Measurements from ENCODE around the gene CRYBA2.

Gene CRYBA2

GRCh38 chr2:219019436-219019835 is 26.2 kb upstream of the CRYBA2 start:
- no peak overlapping the region for H3K4me3 ChIP-seq
- DNase-seq (ENCODE audit: low read depth, low spot score) = no peak
- no peak for TF ChIP-seq EZH2 (IDR thresholded peaks at IDR 0.05)
- no peak for TF ChIP-seq POLR2AphosphoS5 (IDR thresholded peaks at IDR 0.05; ENCODE audit: borderline replicate concordance, low read depth, low read length)
- no peak for TF ChIP-seq FOXP2 (optimal IDR thresholded peaks at IDR 0.05; ENCODE audit: control extremely low read depth, extremely low read length, insufficient read depth)
- no peak overlapping the region for H3K27ac ChIP-seq
- no peaks in the 10 kb centered on the region for H3K9me3 ChIP-seq (ENCODE audit: low read depth, low read length)
- no peak overlapping the region for H3K9ac ChIP-seq (ENCODE audit: insufficient read length)
- H3K36me3 ChIP-seq (ENCODE audit: insufficient read depth, low read length) = no peaks in the 10 kb centered on the region

GRCh38 chr2:219018726-219019125 is 25.5 kb upstream of the CRYBA2 start:
- no peak overlapping the region for H3K9ac ChIP-seq (ENCODE audit: insufficient read length)
- no peaks in the 10 kb centered on the region for H3K9me3 ChIP-seq (ENCODE audit: low read depth, low read length)
- H3K36me3 ChIP-seq (ENCODE audit: insufficient read depth, low read length) = no peaks in the 10 kb centered on the region
- H3K27ac ChIP-seq = no peak overlapping the region
- no peak overlapping the region for H3K4me3 ChIP-seq
- no peak for TF ChIP-seq FOXP2 (optimal IDR thresholded peaks at IDR 0.05; ENCODE audit: control extremely low read depth, extremely low read length, insufficient read depth)
- TF ChIP-seq EZH2 (IDR thresholded peaks at IDR 0.05) = no peak
- TF ChIP-seq POLR2AphosphoS5 (IDR thresholded peaks at IDR 0.05; ENCODE audit: borderline replicate concordance, low read depth, low read length) = no peak
- DNase-seq (ENCODE audit: low read depth, low spot score) = no peak

GRCh38 chr2:219018286-219018685 is 25.1 kb upstream of the CRYBA2 start:
- Histone ChIP-seq H3K9me3 (ENCODE audit: low read depth, low read length) (no peaks in the 10 kb centered on the region), H3K36me3 (ENCODE audit: insufficient read depth, low read length) (no peaks in the 10 kb centered on the region), H3K9ac (ENCODE audit: insufficient read length) (no peak overlapping the region), H3K27ac (no peak overlapping the region), H3K4me3 (no peak overlapping the region)
- no peak for TF ChIP-seq EZH2 (IDR thresholded peaks at IDR 0.05)
- TF ChIP-seq POLR2AphosphoS5 (IDR thresholded peaks at IDR 0.05; ENCODE audit: borderline replicate concordance, low read depth, low read length) = no peak
- no peak for TF ChIP-seq FOXP2 (optimal IDR thresholded peaks at IDR 0.05; ENCODE audit: control extremely low read depth, extremely low read length, insufficient read depth)
- no peak for DNase-seq (ENCODE audit: low read depth, low spot score)

- Histone ChIP-seq H3K9ac (ENCODE audit: insufficient read length) (no peak overlapping the region), H3K9me3 (ENCODE audit: low read depth, low read length) (no peaks in the 10 kb centered on the region), H3K4me3 (no peak overlapping the region), H3K36me3 (ENCODE audit: insufficient read depth, low read length) (no peaks in the 10 kb centered on the region), H3K27ac (no peak overlapping the region)
- no peak for DNase-seq (ENCODE audit: low read depth, low spot score)
- TF ChIP-seq EZH2 (IDR thresholded peaks at IDR 0.05) = no peak
- no peak for TF ChIP-seq POLR2AphosphoS5 (IDR thresholded peaks at IDR 0.05; ENCODE audit: borderline replicate concordance, low read depth, low read length)
- TF ChIP-seq FOXP2 (optimal IDR thresholded peaks at IDR 0.05; ENCODE audit: control extremely low read depth, extremely low read length, insufficient read depth) = no peak
These were observed 24.1 kb upstream of the CRYBA2 start for GRCh38 chr2:219017201-219017931.

- DNase-seq (ENCODE audit: low read depth, low spot score) = no peak
- Histone ChIP-seq H3K9me3 (ENCODE audit: low read depth, low read length) (no peaks in the 10 kb centered on the region), H3K4me3 (no peak overlapping the region), H3K9ac (ENCODE audit: insufficient read length) (no peak overlapping the region), H3K27ac (no peak overlapping the region), H3K36me3 (ENCODE audit: insufficient read depth, low read length) (no peaks in the 10 kb centered on the region)
- TF ChIP-seq POLR2AphosphoS5 (IDR thresholded peaks at IDR 0.05; ENCODE audit: borderline replicate concordance, low read depth, low read length) (no peak), EZH2 (IDR thresholded peaks at IDR 0.05) (no peak), FOXP2 (optimal IDR thresholded peaks at IDR 0.05; ENCODE audit: control extremely low read depth, extremely low read length, insufficient read depth) (no peak)
These were observed 23.5 kb upstream of the CRYBA2 start for GRCh38 chr2:219016721-219017120.

- H3K4me3 ChIP-seq = no peak overlapping the region
- DNase-seq (ENCODE audit: low read depth, low spot score) = no peak
- H3K36me3 ChIP-seq (ENCODE audit: insufficient read depth, low read length) = no peaks in the 10 kb centered on the region
- no peaks in the 10 kb centered on the region for H3K9me3 ChIP-seq (ENCODE audit: low read depth, low read length)
- no peak overlapping the region for H3K9ac ChIP-seq (ENCODE audit: insufficient read length)
- H3K27ac ChIP-seq = no peak overlapping the region
- TF ChIP-seq FOXP2 (optimal IDR thresholded peaks at IDR 0.05; ENCODE audit: control extremely low read depth, extremely low read length, insufficient read depth) (no peak), POLR2AphosphoS5 (IDR thresholded peaks at IDR 0.05; ENCODE audit: borderline replicate concordance, low read depth, low read length) (no peak), EZH2 (IDR thresholded peaks at IDR 0.05) (no peak)
These were observed 17.7 kb upstream of the CRYBA2 start for GRCh38 chr2:219010873-219011272.

- Histone ChIP-seq H3K9me3 (ENCODE audit: low read depth, low read length) (no peaks in the 10 kb centered on the region), H3K27ac (no peak overlapping the region)
- no peak for DNase-seq (ENCODE audit: low read depth, low spot score)
These were observed 17.0 kb upstream of the CRYBA2 start for GRCh38 chr2:219010162-219010756.

GRCh38 chr2:219009294-219009693 is 16.1 kb upstream of the CRYBA2 start:
- TF ChIP-seq POLR2AphosphoS5 (IDR thresholded peaks at IDR 0.05; ENCODE audit: borderline replicate concordance, low read depth, low read length) (no peak), EZH2 (IDR thresholded peaks at IDR 0.05) (no peak), FOXP2 (optimal IDR thresholded peaks at IDR 0.05; ENCODE audit: control extremely low read depth, extremely low read length, insufficient read depth) (no peak)
- Histone ChIP-seq H3K4me3 (no peak overlapping the region), H3K9me3 (ENCODE audit: low read depth, low read length) (no peaks in the 10 kb centered on the region), H3K27ac (no peak overlapping the region), H3K9ac (ENCODE audit: insufficient read length) (no peak overlapping the region), H3K36me3 (ENCODE audit: insufficient read depth, low read length) (no peaks in the 10 kb centered on the region)
- DNase-seq (ENCODE audit: low read depth, low spot score) = no peak

More at GRCh38 chr2:219010162-219010756, 17.0 kb upstream of the CRYBA2 start:
- TF ChIP-seq EZH2 (IDR thresholded peaks at IDR 0.05) = no peak
- no peak for TF ChIP-seq FOXP2 (optimal IDR thresholded peaks at IDR 0.05; ENCODE audit: control extremely low read depth, extremely low read length, insufficient read depth)
- no peak for TF ChIP-seq POLR2AphosphoS5 (IDR thresholded peaks at IDR 0.05; ENCODE audit: borderline replicate concordance, low read depth, low read length)
- Histone ChIP-seq H3K9ac (ENCODE audit: insufficient read length) (no peak overlapping the region), H3K36me3 (ENCODE audit: insufficient read depth, low read length) (no peaks in the 10 kb centered on the region), H3K4me3 (no peak overlapping the region)
